Measurements from ENCODE around the gene COIL. TPM values are rescaled to one million over a fixed set of nuclear protein-coding genes. Genes with fewer than 3 reads are reported as not detected.

Gene COIL
- total RNA-seq, 2 experiments from 2014 or later = 20.5 to 20.7 TPM

DNA sequence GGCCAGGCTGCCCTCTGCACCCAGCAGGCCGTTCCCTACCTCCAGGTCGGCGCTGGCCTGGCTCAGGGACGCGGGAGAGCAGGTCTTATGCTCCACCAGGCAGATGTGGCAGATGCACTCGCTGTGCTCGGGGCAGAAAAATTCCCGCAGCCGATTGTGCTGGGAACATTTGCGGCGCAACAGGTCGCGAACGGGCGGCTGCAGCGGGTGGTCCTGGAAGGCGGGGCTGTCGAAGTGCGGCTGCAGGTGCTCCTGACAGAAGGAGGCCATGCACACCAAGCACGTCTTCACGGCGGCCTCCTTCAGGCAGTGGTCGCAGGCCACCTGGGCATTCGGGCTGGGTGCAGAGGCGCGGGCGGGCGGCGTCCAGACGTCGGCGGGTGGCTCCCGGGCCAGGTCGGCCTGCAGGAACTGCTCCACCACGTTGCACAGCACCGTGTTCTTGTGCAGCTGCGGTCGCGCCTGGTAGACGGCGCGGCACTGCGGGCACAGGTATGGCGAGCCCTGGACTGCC, 47.4 kb downstream of the COIL start:
- Histone ChIP-seq H3K9me2 (ENCODE audit: insufficient read depth, low read length) (no peaks in the 10 kb centered on the region), H3K27ac (ENCODE audit: low read depth, low read length, poor library complexity, severe bottlenecking) (no peak overlapping the region), H3K4me1 (ENCODE audit: insufficient read depth, low read length, poor library complexity, severe bottlenecking) (peaks cover 39% of the 10 kb centered on the region), H3K4me2 (ENCODE audit: low read length) (peak overlapping the region; percentile 97), H3K36me3 (ENCODE audit: insufficient read depth, low read length) (no peaks in the 10 kb centered on the region), H3K9me3 (ENCODE audit: low read length) (peaks cover 6% of the 10 kb centered on the region; the same call in 1 of the 2 replicates), H3K79me2 (ENCODE audit: insufficient read depth, low read depth, low read length) (no peaks in the 10 kb centered on the region), H4K20me1 (ENCODE audit: insufficient read depth, low read length) (no peaks in the 10 kb centered on the region), H3K4me3 (ENCODE audit: low read depth, low read length, poor library complexity, severe bottlenecking) (peak overlapping the region; percentile 70), H2AFZ (ENCODE audit: low read length) (peak overlapping the region; percentile 97; the same call in 1 of the 2 replicates)
- CTCF ChIA-PET (ENCODE audit: unreplicated experiment) = no interaction called here
- BruUV-seq (replicated peaks) = no TSS peak
- intact Hi-C loops (cut with micrococcal nuclease; ENCODE audit: unreplicated experiment) = loop anchor here (5.0 kb wide), 1 partner anchor 81 kb away; the partner anchor contains the start of genes C17orf67 and DGKE
- TF ChIP-seq, protein P1, sequence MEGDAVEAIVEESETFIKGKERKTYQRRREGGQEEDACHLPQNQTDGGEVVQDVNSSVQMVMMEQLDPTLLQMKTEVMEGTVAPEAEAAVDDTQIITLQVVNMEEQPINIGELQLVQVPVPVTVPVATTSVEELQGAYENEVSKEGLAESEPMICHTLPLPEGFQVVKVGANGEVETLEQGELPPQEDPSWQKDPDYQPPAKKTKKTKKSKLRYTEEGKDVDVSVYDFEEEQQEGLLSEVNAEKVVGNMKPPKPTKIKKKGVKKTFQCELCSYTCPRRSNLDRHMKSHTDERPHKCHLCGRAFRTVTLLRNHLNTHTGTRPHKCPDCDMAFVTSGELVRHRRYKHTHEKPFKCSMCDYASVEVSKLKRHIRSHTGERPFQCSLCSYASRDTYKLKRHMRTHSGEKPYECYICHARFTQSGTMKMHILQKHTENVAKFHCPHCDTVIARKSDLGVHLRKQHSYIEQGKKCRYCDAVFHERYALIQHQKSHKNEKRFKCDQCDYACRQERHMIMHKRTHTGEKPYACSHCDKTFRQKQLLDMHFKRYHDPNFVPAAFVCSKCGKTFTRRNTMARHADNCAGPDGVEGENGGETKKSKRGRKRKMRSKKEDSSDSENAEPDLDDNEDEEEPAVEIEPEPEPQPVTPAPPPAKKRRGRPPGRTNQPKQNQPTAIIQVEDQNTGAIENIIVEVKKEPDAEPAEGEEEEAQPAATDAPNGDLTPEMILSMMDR (conservative IDR thresholded peaks at IDR 0.05; ENCODE audit: low read length) = no peak
- no peak for TF ChIP-seq EZH2phosphoT487 (IDR thresholded peaks at IDR 0.05; ENCODE audit: borderline replicate concordance, low read depth, low read length)
- peak; percentile 50 for DNase-seq (ENCODE audit: low spot score)
- POLR2A ChIA-PET = interaction anchor here (0.8 to 1.0 kb wide), 2 partner anchors 12 to 174 kb away, joined by 3 to 4 read pairs; no protein-coding TSS in a partner anchor

DNA sequence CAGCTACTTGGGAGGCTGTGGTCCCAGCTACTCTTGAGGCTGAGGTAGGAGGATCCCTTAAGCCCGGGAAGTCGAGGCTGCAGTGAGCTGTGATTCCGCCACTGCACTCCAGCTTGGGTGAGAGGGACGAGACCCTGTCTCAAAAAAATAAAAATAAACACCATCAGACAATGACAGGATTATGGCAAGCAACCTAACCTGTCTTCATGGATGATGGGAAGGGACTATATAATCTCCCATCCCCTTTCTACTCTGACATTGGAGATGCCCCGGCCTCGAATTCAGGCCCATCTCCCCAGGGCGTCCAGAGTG, 47.9 kb downstream of the COIL start:
- peak overlapping the region; percentile 70 for H3K4me3 ChIP-seq (ENCODE audit: low read depth, low read length, poor library complexity, severe bottlenecking)
- peaks cover 5% of the 10 kb centered on the region; the same call in 1 of the 2 replicates for H3K9me3 ChIP-seq (ENCODE audit: low read length)
- H3K4me1 ChIP-seq (ENCODE audit: insufficient read depth, low read length, poor library complexity, severe bottlenecking) = peaks cover 43% of the 10 kb centered on the region
- no peaks in the 10 kb centered on the region for H3K36me3 ChIP-seq (ENCODE audit: insufficient read depth, low read length)
- ChIA-PET CTCF (ENCODE audit: unreplicated experiment) (no interaction called here), POLR2A (interaction anchor here (0.5 to 1.0 kb wide), 2 partner anchors 11 to 1120 kb away, joined by 3 read pairs; no protein-coding TSS in a partner anchor)
- intact Hi-C loops (cut with micrococcal nuclease; ENCODE audit: unreplicated experiment) = loop anchor here (5.0 kb wide), 1 partner anchor 81 kb away; the partner anchor contains the start of genes C17orf67 and DGKE
- no peaks in the 10 kb centered on the region for H4K20me1 ChIP-seq (ENCODE audit: insufficient read depth, low read length)
- no peak overlapping the region for H3K27ac ChIP-seq (ENCODE audit: low read depth, low read length, poor library complexity, severe bottlenecking)
- no TSS peak for BruUV-seq (replicated peaks)
- no peaks in the 10 kb centered on the region for H3K79me2 ChIP-seq (ENCODE audit: insufficient read depth, low read depth, low read length)
- H2AFZ ChIP-seq (ENCODE audit: low read length) = peak overlapping the region; percentile 97; the same call in 1 of the 2 replicates
- peak overlapping the region; percentile 97 for H3K4me2 ChIP-seq (ENCODE audit: low read length)
- TF ChIP-seq, protein P1 (conservative IDR thresholded peaks at IDR 0.05; ENCODE audit: low read length) = no peak
- TF ChIP-seq EZH2phosphoT487 (IDR thresholded peaks at IDR 0.05; ENCODE audit: borderline replicate concordance, low read depth, low read length) = no peak
- no peak for DNase-seq (ENCODE audit: low spot score)
- no peaks in the 10 kb centered on the region for H3K9me2 ChIP-seq (ENCODE audit: insufficient read depth, low read length)
